ENCODE measurements around the gene MTMR4. TPM values are rescaled to one million over a fixed set of nuclear protein-coding genes. Genes with fewer than 3 reads are reported as not detected.

Gene MTMR4
- total RNA-seq, 1 donor from 2014 or later: 12.6 TPM

GRCh38 chr17:58446086-58446485 lies 68.4 kb downstream of the MTMR4 start:
- ATAC-seq (no peak), DNase-seq (no peak)
- intact Hi-C loops (cut with micrococcal nuclease): no loop called here

Other genes with a start within 250 kb of the MTMR4 start
- 0.42 TPM for gene MPO, start 233.7 kb downstream of the MTMR4 start, total RNA-seq
- gene TSPOAP1, start 185.8 kb downstream of the MTMR4 start, total RNA-seq: 18.8 TPM
- gene SUPT4H1, start 162.4 kb downstream of the MTMR4 start, total RNA-seq: 62.2 TPM
- gene RNF43, start 97.1 kb downstream of the MTMR4 start, total RNA-seq: 6.6 TPM
- not detected for gene HSF5, start 26.2 kb downstream of the MTMR4 start, total RNA-seq
- gene TEX14, start 177.4 kb upstream of the MTMR4 start, total RNA-seq: 0.15 TPM
- 39.4 TPM for gene RAD51C, start 178.0 kb upstream of the MTMR4 start, total RNA-seq
- 3.2 TPM for gene PPM1E, start 241.2 kb upstream of the MTMR4 start, total RNA-seq

Data from left ventricle myocardium superior (tissue), 1 donor.